Measurements from ENCODE around the gene HPS3. TPM values are rescaled to one million over a fixed set of nuclear protein-coding genes. Genes with fewer than 3 reads are reported as not detected.
"Not testable (repeated sequence)": the region's sequence is repeated elsewhere in the genome, so short reads cannot be mapped to it uniquely, and the experiment has no call there.

HPS3 gene
- total RNA-seq, 4 donors from 2014 or later: 28.2 to 40.4 (median 32.6) TPM

- no peaks in the 10 kb centered on the region for H3K4me1 ChIP-seq
These were observed 59.1 kb downstream of the HPS3 start for GRCh38 chr3:149188494-149188893.

GRCh38 chr3:149195221-149195620, 65.8 kb downstream of the HPS3 start:
- no peaks in the 10 kb centered on the region for H3K36me3 ChIP-seq
- TF ChIP-seq CTCF (IDR thresholded peaks at IDR 0.05): no peak
- TF ChIP-seq POLR2A (IDR thresholded peaks at IDR 0.05): no peak

More at GRCh38 chr3:149188494-149188893, 59.1 kb downstream of the HPS3 start:
- H3K9me3 ChIP-seq: no peaks in the 10 kb centered on the region
- H3K27me3 ChIP-seq: no peaks in the 10 kb centered on the region
- no peak for TF ChIP-seq POLR2A (IDR thresholded peaks at IDR 0.05)
- no peak for TF ChIP-seq CTCF (IDR thresholded peaks at IDR 0.05)
- no peak for DNase-seq
- H3K4me3 ChIP-seq: no peak overlapping the region
- H3K27ac ChIP-seq: no peak overlapping the region
- H3K36me3 ChIP-seq: no peaks in the 10 kb centered on the region

GRCh38 chr3:149196805-149197592, 67.6 kb downstream of the HPS3 start:
- H3K4me1 ChIP-seq, H3K9me3 ChIP-seq, H3K4me3 ChIP-seq, H3K27ac ChIP-seq, H3K27me3 ChIP-seq, H3K36me3 ChIP-seq, DNase-seq: not testable (repeated sequence)

More at GRCh38 chr3:149195221-149195620, 65.8 kb downstream of the HPS3 start:
- Histone ChIP-seq H3K27me3 (no peaks in the 10 kb centered on the region), H3K4me3 (no peak overlapping the region), H3K4me1 (no peaks in the 10 kb centered on the region), H3K9me3 (no peaks in the 10 kb centered on the region), H3K27ac (no peak overlapping the region)
- no peak for DNase-seq

- Histone ChIP-seq H3K4me3 (no peak overlapping the region), H3K27ac (no peak overlapping the region), H3K4me1 (no peaks in the 10 kb centered on the region), H3K9me3 (no peaks in the 10 kb centered on the region), H3K36me3 (no peaks in the 10 kb centered on the region), H3K27me3 (no peaks in the 10 kb centered on the region)
- TF ChIP-seq CTCF (IDR thresholded peaks at IDR 0.05): no peak
- TF ChIP-seq POLR2A (IDR thresholded peaks at IDR 0.05): no peak
- DNase-seq: no peak
These were observed 68.2 kb downstream of the HPS3 start for GRCh38 chr3:149197669-149198068.

- no peak for DNase-seq
- Histone ChIP-seq H3K36me3 (no peaks in the 10 kb centered on the region), H3K27me3 (no peaks in the 10 kb centered on the region), H3K27ac (no peak overlapping the region), H3K9me3 (no peaks in the 10 kb centered on the region), H3K4me1 (no peaks in the 10 kb centered on the region), H3K4me3 (no peak overlapping the region)
- no peak for TF ChIP-seq POLR2A (IDR thresholded peaks at IDR 0.05)
- no peak for TF ChIP-seq CTCF (IDR thresholded peaks at IDR 0.05)
These were observed 69.2 kb downstream of the HPS3 start for GRCh38 chr3:149198611-149199010.

GRCh38 chr3:149199474-149199873, 70.0 kb downstream of the HPS3 start:
- Histone ChIP-seq H3K4me3 (no peak overlapping the region), H3K36me3 (no peaks in the 10 kb centered on the region), H3K27ac (no peak overlapping the region), H3K27me3 (no peaks in the 10 kb centered on the region), H3K4me1 (no peaks in the 10 kb centered on the region), H3K9me3 (no peaks in the 10 kb centered on the region)
- no peak for DNase-seq
- no peak for TF ChIP-seq CTCF (IDR thresholded peaks at IDR 0.05)
- TF ChIP-seq POLR2A (IDR thresholded peaks at IDR 0.05): no peak

All from Peyer's patch (tissue), 4 donors.